ENCODE measurements around the gene TRIM14. TPM values are rescaled to one million over a fixed set of nuclear protein-coding genes. Genes with fewer than 3 reads are reported as not detected.
"Not testable (repeated sequence)": the region's sequence is repeated elsewhere in the genome, so short reads cannot be mapped to it uniquely, and the experiment has no call there.

TRIM14 gene
- total RNA-seq, 1 donor, result 13.4 TPM

GRCh38 chr9:98094316-98094715 lies 24.7 kb downstream of the TRIM14 start:
- TF ChIP-seq CTCF (IDR thresholded peaks at IDR 0.05; ENCODE audit: insufficient read depth, low read depth, low read length), result no peak
- no peak for DNase-seq (ENCODE audit: low read depth)
- no peak overlapping the region for H3K4me3 ChIP-seq (ENCODE audit: low read depth, low read length)

- no peak for TF ChIP-seq CTCF (IDR thresholded peaks at IDR 0.05; ENCODE audit: insufficient read depth, low read depth, low read length)
- no peak for DNase-seq (ENCODE audit: low read depth)
- no peak overlapping the region for H3K4me3 ChIP-seq (ENCODE audit: low read depth, low read length)
These were observed 26.4 kb downstream of the TRIM14 start for GRCh38 chr9:98092613-98092931.

GRCh38 chr9:98091735-98092612 lies 27.0 kb downstream of the TRIM14 start:
- TF ChIP-seq CTCF (IDR thresholded peaks at IDR 0.05; ENCODE audit: insufficient read depth, low read depth, low read length), result no peak
- DNase-seq (ENCODE audit: low read depth), result peak; percentile 84
- H3K4me3 ChIP-seq (ENCODE audit: low read depth, low read length), result no peak overlapping the region

- not testable (repeated sequence) for H3K4me3 ChIP-seq (ENCODE audit: low read depth, low read length); DNase-seq (ENCODE audit: low read depth)
These were observed 28.3 kb downstream of the TRIM14 start for GRCh38 chr9:98090674-98091073.

- TF ChIP-seq CTCF (IDR thresholded peaks at IDR 0.05; ENCODE audit: insufficient read depth, low read depth, low read length), result no peak
- peak overlapping the region; percentile 35 for H3K4me3 ChIP-seq (ENCODE audit: low read depth, low read length)
- peak; percentile 49 for DNase-seq (ENCODE audit: low read depth)
These were observed 31.3 kb downstream of the TRIM14 start for GRCh38 chr9:98087420-98088354.

- no peak for DNase-seq (ENCODE audit: low read depth)
- H3K4me3 ChIP-seq (ENCODE audit: low read depth, low read length), result no peak overlapping the region
These were observed 32.6 kb downstream of the TRIM14 start for GRCh38 chr9:98086461-98086860.

More at GRCh38 chr9:98086461-98086860, 32.6 kb downstream of the TRIM14 start:
- TF ChIP-seq CTCF (IDR thresholded peaks at IDR 0.05; ENCODE audit: insufficient read depth, low read depth, low read length), result no peak
